Mesenchymal stem cell (in vitro differentiated cells and primary cell): ENCODE data around the gene TMEM233.

Experiments
- DNase-seq: peaks from one replicate; pipeline ENCODE4 v3.0.0-alpha.2; 2013
- H2AFZ ChIP-seq: one replicate; pipeline ENCODE4 v1.6.1; 2013; ENCODE audit warnings: low read depth, mild to moderate bottlenecking, control low read depth, inconsistent platforms, low read length, moderate library complexity
- H2AK5ac ChIP-seq: 2 replicates; pipeline ENCODE4 v1.6.1; 2013; ENCODE audit warnings: low read length, moderate library complexity, mild to moderate bottlenecking, inconsistent platforms; ENCODE audit not compliant: severe bottlenecking
- H2BK120ac ChIP-seq: one replicate; pipeline ENCODE4 v1.6.1; 2013; ENCODE audit warnings: low read depth, mild to moderate bottlenecking, inconsistent platforms, low read length, moderate library complexity
- H2BK12ac ChIP-seq, 2 experiments: one replicate each; pipeline ENCODE4 v1.6.1; 2013; ENCODE audit warnings: inconsistent platforms in 2 of 2, low read length in 2 of 2, mild to moderate bottlenecking in 2 of 2, moderate library complexity in 2 of 2, control low read depth in 1 of 2
- H2BK15ac ChIP-seq: one replicate; pipeline ENCODE4 v1.6.1; 2013; ENCODE audit warnings: mild to moderate bottlenecking, low read depth, inconsistent platforms; ENCODE audit not compliant: poor library complexity, severe bottlenecking
- H2BK5ac ChIP-seq: 2 replicates; pipeline ENCODE4 v1.6.1; 2013; ENCODE audit warnings: low read depth, mild to moderate bottlenecking, low read length, control low read depth, inconsistent platforms; ENCODE audit not compliant: poor library complexity, severe bottlenecking
- H3K14ac ChIP-seq, 2 experiments: one replicate each; pipeline ENCODE4 v1.6.1; 2013; ENCODE audit warnings: inconsistent platforms in 2 of 2, low read length in 2 of 2, control low read depth in 1 of 2, mild to moderate bottlenecking in 1 of 2, moderate library complexity in 1 of 2
- H3K18ac ChIP-seq, 2 experiments: one replicate each; pipeline ENCODE4 v1.6.1; 2013; ENCODE audit warnings: inconsistent platforms in 2 of 2, low read length in 2 of 2, control low read depth in 1 of 2, low read depth in 1 of 2, mild to moderate bottlenecking in 1 of 2
- H3K23ac ChIP-seq, 2 experiments: one replicate each; pipeline ENCODE4 v1.6.1; 2013; ENCODE audit warnings: inconsistent platforms in 2 of 2, low read length in 2 of 2, mild to moderate bottlenecking in 2 of 2, moderate library complexity in 2 of 2, control low read depth in 1 of 2
- H3K27ac ChIP-seq: 2 replicates; pipeline ENCODE4 v1.5.1; 2013; ENCODE audit warnings: mild to moderate bottlenecking, moderate library complexity, low read length, control low read depth, inconsistent platforms; ENCODE audit not compliant: poor library complexity, severe bottlenecking
- H3K27me3 ChIP-seq, 2 experiments: 2 replicates each; pipeline versions ENCODE4 v1.6.1 to v1.7.0; 2013; ENCODE audit warnings: low read length in 2 of 2, mild to moderate bottlenecking in 2 of 2, moderate library complexity in 2 of 2, control low read depth in 1 of 2, inconsistent platforms in 1 of 2; ENCODE audit not compliant: control insufficient read depth in 1 of 2, insufficient read depth in 1 of 2
- H3K36me3 ChIP-seq, 2 experiments: 2 replicates each; pipeline versions ENCODE4 v1.6.1 to v1.7.0; 2013; ENCODE audit warnings: low read length in 2 of 2, control low read depth in 1 of 2, inconsistent platforms in 1 of 2, low read depth in 1 of 2, mild to moderate bottlenecking in 1 of 2; ENCODE audit not compliant: insufficient read depth in 2 of 2, control insufficient read depth in 1 of 2
- H3K4ac ChIP-seq, 2 experiments: one replicate each; pipeline ENCODE4 v1.6.1; 2013; ENCODE audit warnings: inconsistent platforms in 2 of 2, low read length in 2 of 2, mild to moderate bottlenecking in 2 of 2, moderate library complexity in 2 of 2, control low read depth in 1 of 2, low read depth in 1 of 2
- H3K4me1 ChIP-seq: 2 replicates; pipeline ENCODE4 v1.6.1; 2013; ENCODE audit warnings: low read depth, low read length, control low read depth; ENCODE audit not compliant: control insufficient read depth, insufficient read depth
- H3K4me2 ChIP-seq: 2 replicates; pipeline ENCODE4 v1.6.1; 2013; ENCODE audit warnings: low read length, mild to moderate bottlenecking, inconsistent platforms; ENCODE audit not compliant: poor library complexity, severe bottlenecking
- H3K4me3 ChIP-seq, 2 experiments: 2 replicates each; pipeline versions ENCODE4 v1.5.1 to v1.7.0; 2013; ENCODE audit warnings: low read length in 2 of 2, mild to moderate bottlenecking in 2 of 2, control low read depth in 1 of 2, low read depth in 1 of 2; ENCODE audit not compliant: insufficient read depth in 1 of 2
- H3K79me1 ChIP-seq: replicated peaks from 2 replicates; pipeline ENCODE4 v1.6.1; 2013; ENCODE audit warnings: mild to moderate bottlenecking, control low read depth, low read length, inconsistent platforms; ENCODE audit not compliant: poor library complexity, severe bottlenecking
- H3K9ac ChIP-seq: 2 replicates; pipeline ENCODE4 v1.7.0; 2013; ENCODE audit warnings: mild to moderate bottlenecking, low read length, moderate library complexity
- H3K9me3 ChIP-seq: 2 replicates; pipeline ENCODE4 v1.7.0; 2013; ENCODE audit warnings: mild to moderate bottlenecking, low read length; ENCODE audit not compliant: control insufficient read depth
- H4K8ac ChIP-seq: one replicate; pipeline ENCODE4 v1.6.1; 2013; ENCODE audit warnings: inconsistent platforms, mild to moderate bottlenecking, low read length, moderate library complexity
- H4K91ac ChIP-seq: one replicate; pipeline ENCODE4 v1.6.1; 2013; ENCODE audit warnings: mild to moderate bottlenecking, low read length, inconsistent platforms
- WGBS: methylation state at CpG from one replicate; pipeline ENCODE4 v1.1.7; 2013; ENCODE audit warnings: mixed read lengths; 5-methylcytosine and 5-hydroxymethylcytosine counted together

The TMEM233 gene

DNA sequence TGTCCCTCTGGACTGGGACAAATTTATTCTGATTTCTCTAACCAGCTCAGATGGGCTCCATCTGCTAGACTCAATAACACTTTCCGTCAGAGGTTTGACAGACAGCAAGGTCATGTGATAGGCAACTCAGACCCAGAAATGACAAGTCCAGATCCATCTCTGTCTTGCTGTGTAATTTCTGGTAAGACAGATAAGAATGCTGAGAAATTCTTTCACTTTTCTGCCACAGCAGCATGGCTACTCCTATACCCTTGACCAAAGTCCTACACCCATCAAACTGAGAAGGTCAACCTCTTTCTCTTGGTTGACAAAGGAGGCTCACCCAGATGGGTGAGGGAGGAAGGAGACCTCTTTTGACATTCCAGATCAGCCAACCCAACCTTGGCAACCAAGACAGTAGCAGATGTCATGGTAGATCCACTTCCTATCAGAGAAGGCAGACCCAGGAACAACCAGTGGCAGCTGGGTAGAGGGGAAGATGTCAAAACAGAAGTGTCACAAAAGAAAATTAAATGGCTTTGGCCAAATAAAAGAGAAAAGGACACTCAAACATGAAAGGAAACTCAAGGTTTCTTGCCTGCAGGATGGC, 37.5 kb downstream of the TMEM233 start:
- Histone ChIP-seq H3K27ac (no peak overlapping the region), H2AK5ac (no peak overlapping the region), H2BK120ac (no peak overlapping the region), H2BK12ac (no peak overlapping the region), H4K8ac (no peak overlapping the region), H3K4me1 (no peaks in the 10 kb centered on the region), H3K27me3 (no peaks in the 10 kb centered on the region), H4K91ac (no peak overlapping the region), H2BK5ac (no peak overlapping the region), H3K4ac (no peak overlapping the region), H3K18ac (no peak overlapping the region), H3K14ac (no peak overlapping the region), H3K23ac (no peak overlapping the region), H3K9me3 (no peaks in the 10 kb centered on the region), H3K9ac (no peak overlapping the region), H3K36me3 (no peaks in the 10 kb centered on the region), H3K4me3 (no peak overlapping the region), H3K79me1 (no peaks in the 10 kb centered on the region), H2BK15ac (no peak overlapping the region), H3K4me2 (no peak overlapping the region), H2AFZ (no peak overlapping the region)
- no CpG with 5 or more reads among the region's 1 CpG for WGBS
- no peak for DNase-seq

DNA sequence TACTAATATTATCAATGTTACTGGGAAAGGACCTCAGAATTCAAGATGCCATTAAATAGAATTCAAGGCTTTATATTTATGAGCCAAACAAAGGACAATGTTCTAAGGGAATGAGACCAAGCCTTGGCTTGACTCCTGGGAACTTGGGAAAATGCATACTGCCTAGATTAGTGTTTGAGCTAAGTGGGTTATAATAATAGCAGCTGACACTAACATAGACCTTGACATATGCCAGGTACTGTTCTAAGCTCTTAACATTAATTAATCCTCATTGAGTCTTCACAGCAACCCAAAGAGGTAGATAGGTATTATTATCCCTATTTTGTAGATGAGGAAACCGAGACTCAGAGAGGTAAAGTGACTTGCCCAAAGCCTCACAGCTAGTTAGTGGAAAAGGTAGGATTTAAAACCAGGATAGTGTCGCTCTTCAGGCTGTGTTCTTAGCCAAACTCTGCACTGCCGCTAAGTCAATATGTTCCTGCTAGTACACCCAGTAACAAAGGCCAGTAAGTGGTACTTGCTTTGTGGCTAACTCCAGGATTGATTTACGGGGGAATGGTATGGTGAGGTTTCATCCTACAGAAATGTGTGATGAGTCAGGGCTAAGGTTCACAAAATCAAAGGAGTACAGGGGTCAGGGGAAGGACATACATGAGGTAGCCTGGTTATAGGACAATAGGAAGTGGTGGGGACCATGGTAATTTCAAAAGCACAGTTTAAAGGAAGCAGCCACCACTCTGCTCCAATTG, 38.5 kb downstream of the TMEM233 start:
- no peak for DNase-seq
- Histone ChIP-seq H3K14ac (no peak overlapping the region), H3K27ac (no peak overlapping the region), H3K9me3 (no peaks in the 10 kb centered on the region), H4K91ac (no peak overlapping the region), H3K9ac (no peak overlapping the region), H3K79me1 (no peaks in the 10 kb centered on the region), H2AFZ (no peak overlapping the region), H2BK15ac (no peak overlapping the region), H3K4me1 (no peaks in the 10 kb centered on the region), H2BK120ac (no peak overlapping the region), H3K23ac (no peak overlapping the region), H3K18ac (no peak overlapping the region), H3K36me3 (no peaks in the 10 kb centered on the region), H2BK12ac (no peak overlapping the region), H3K27me3 (no peaks in the 10 kb centered on the region), H3K4me3 (no peak overlapping the region), H2AK5ac (no peak overlapping the region), H3K4me2 (no peak overlapping the region), H4K8ac (no peak overlapping the region), H3K4ac (no peak overlapping the region), H2BK5ac (no peak overlapping the region)
- WGBS: 78% methylated on average over 4 of the region's 4 CpGs

- Histone ChIP-seq H3K4me2 (no peak overlapping the region), H3K27ac (no peak overlapping the region), H3K4me1 (no peaks in the 10 kb centered on the region), H3K14ac (no peak overlapping the region), H2BK15ac (no peak overlapping the region), H4K91ac (no peak overlapping the region), H3K27me3 (no peaks in the 10 kb centered on the region), H4K8ac (no peak overlapping the region), H2AFZ (no peak overlapping the region), H2BK5ac (no peak overlapping the region), H2BK12ac (no peak overlapping the region), H3K79me1 (no peaks in the 10 kb centered on the region), H3K4ac (no peak overlapping the region), H2AK5ac (no peak overlapping the region), H3K9me3 (no peaks in the 10 kb centered on the region), H3K9ac (no peak overlapping the region), H3K4me3 (no peak overlapping the region), H3K23ac (no peak overlapping the region), H3K36me3 (no peaks in the 10 kb centered on the region), H2BK120ac (no peak overlapping the region), H3K18ac (no peak overlapping the region)
- 33% methylated on average over 1 of the region's 6 CpGs for whole genome bisulfite sequencing
- no peak for DNase-seq
Observed at GRCh38 chr12:119634743-119635142, 41.2 kb downstream of the TMEM233 start.

DNA sequence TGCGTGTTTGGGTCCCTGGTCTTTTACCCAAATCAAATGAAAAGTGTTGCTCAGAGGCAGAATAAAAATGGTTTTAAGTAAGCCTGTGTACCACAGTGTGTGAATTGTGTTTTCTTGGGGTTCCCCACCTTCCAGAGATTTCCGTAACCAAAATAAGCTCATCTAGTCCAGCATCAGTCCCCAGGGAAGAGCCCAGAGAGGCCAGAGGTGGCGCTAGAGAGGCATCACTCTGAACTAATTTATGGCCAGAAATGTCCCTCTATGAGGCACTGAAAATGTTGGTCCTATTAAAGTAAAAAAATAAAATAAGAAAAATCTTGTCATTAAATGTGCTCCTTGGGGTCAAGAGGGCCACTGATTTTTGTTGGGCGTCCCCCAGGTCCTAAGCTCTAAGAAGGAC, 49.4 kb downstream of the TMEM233 start:
- DNase-seq: no peak
- Histone ChIP-seq H3K14ac (no peak overlapping the region), H3K9me3 (no peaks in the 10 kb centered on the region), H2BK15ac (no peak overlapping the region), H4K8ac (no peak overlapping the region), H3K4ac (no peak overlapping the region), H3K79me1 (no peaks in the 10 kb centered on the region), H2BK5ac (no peak overlapping the region), H2BK12ac (no peak overlapping the region), H2AK5ac (no peak overlapping the region), H3K4me2 (no peak overlapping the region), H4K91ac (no peak overlapping the region), H3K4me1 (no peaks in the 10 kb centered on the region), H2AFZ (no peak overlapping the region), H3K23ac (no peak overlapping the region), H3K27ac (no peak overlapping the region), H3K18ac (no peak overlapping the region), H3K4me3 (no peak overlapping the region), H3K27me3 (no peaks in the 10 kb centered on the region), H3K9ac (no peak overlapping the region), H3K36me3 (no peaks in the 10 kb centered on the region), H2BK120ac (no peak overlapping the region)
- WGBS: 82% methylated on average over 3 of the region's 4 CpGs
